ENCODE measurements around the gene INO80E.

The INO80E gene

DNA sequence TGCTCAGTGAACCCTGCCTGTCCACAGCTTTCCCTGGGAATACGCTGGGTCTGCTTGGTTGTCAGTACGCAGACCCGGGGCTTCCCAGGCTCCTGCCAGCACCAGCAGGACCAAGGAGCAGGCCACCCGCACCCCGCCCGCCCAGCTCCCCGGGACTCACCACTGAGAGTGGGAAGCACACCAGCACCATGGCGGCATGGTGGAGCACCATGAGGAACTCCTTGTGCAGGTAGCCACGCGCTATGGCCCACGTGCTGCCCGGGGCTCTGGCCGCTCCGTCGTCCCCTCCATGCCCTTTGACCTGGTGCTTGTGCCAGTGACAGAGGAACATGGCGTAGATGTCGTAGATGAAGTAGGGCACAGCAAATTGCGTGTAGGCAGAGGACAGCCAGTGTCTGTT is 30.4 kb downstream of the INO80E start:
- peak overlapping the region in 1 of 2 experiments; percentile 42 for H3K23ac ChIP-seq (ENCODE audit: low read length in 2 of 2)
- no peaks in the 10 kb centered on the region for H3K9me3 ChIP-seq (ENCODE audit: control insufficient read depth, low read length)
- no peak overlapping the region for H2BK120ac ChIP-seq (ENCODE audit: low read depth, low read length)
- no peak overlapping the region for H2AFZ ChIP-seq (ENCODE audit: low read depth, low read length)
- no peak overlapping the region for H3K27ac ChIP-seq (ENCODE audit: low read length, poor library complexity, severe bottlenecking)
- no peak overlapping the region for H3K4me2 ChIP-seq (ENCODE audit: low read length, poor library complexity, severe bottlenecking)
- no peaks in the 10 kb centered on the region for H3K36me3 ChIP-seq (ENCODE audit: control insufficient read depth in 1 of 2, insufficient read depth in 2 of 2, low read depth in 1 of 2, low read length in 2 of 2)
- H2BK15ac ChIP-seq (ENCODE audit: low read depth, poor library complexity, severe bottlenecking): no peak overlapping the region
- H3K4ac ChIP-seq (ENCODE audit: low read depth in 1 of 2, low read length in 2 of 2): no peak overlapping the region
- no peak overlapping the region for H4K8ac ChIP-seq (ENCODE audit: low read length)
- H4K91ac ChIP-seq (ENCODE audit: low read length): no peak overlapping the region
- no peaks in the 10 kb centered on the region for H3K79me1 ChIP-seq (replicated peaks; ENCODE audit: low read length, poor library complexity, severe bottlenecking)
- no peak overlapping the region for H2AK5ac ChIP-seq (ENCODE audit: low read length, severe bottlenecking)
- peaks cover 16% of the 10 kb centered on the region for H3K4me1 ChIP-seq (ENCODE audit: control insufficient read depth, insufficient read depth, low read depth, low read length)
- H2BK12ac ChIP-seq (ENCODE audit: low read length in 2 of 2): no peak overlapping the region
- no peak for DNase-seq
- H3K14ac ChIP-seq (ENCODE audit: low read length in 2 of 2): peak overlapping the region in 1 of 2 experiments; percentile 5
- WGBS: 88% methylated on average over 18 of the region's 18 CpGs
- no peak overlapping the region for H3K4me3 ChIP-seq (ENCODE audit: insufficient read depth in 1 of 2, low read depth in 1 of 2, low read length in 2 of 2)
- peaks cover 67 to 79% of the 10 kb centered on the region in 2 experiments for H3K27me3 ChIP-seq (ENCODE audit: control insufficient read depth in 1 of 2, insufficient read depth in 1 of 2, low read length in 2 of 2)
- no peak overlapping the region for H2BK5ac ChIP-seq (ENCODE audit: low read depth, low read length, poor library complexity, severe bottlenecking)
- no peak overlapping the region for H3K18ac ChIP-seq (ENCODE audit: low read depth in 1 of 2, low read length in 2 of 2)
- no peak overlapping the region for H3K9ac ChIP-seq (ENCODE audit: low read length)

GRCh38 chr16:30027588-30028437 is 31.8 kb downstream of the INO80E start:
- Histone ChIP-seq H4K8ac (ENCODE audit: low read length) (no peak overlapping the region), H2AK5ac (ENCODE audit: low read length, severe bottlenecking) (no peak overlapping the region), H3K4me1 (ENCODE audit: control insufficient read depth, insufficient read depth, low read depth, low read length) (peaks cover 12% of the 10 kb centered on the region), H2AFZ (ENCODE audit: low read depth, low read length) (no peak overlapping the region), H3K9me3 (ENCODE audit: control insufficient read depth, low read length) (no peaks in the 10 kb centered on the region), H3K4me2 (ENCODE audit: low read length, poor library complexity, severe bottlenecking) (no peak overlapping the region), H3K4me3 (ENCODE audit: insufficient read depth in 1 of 2, low read depth in 1 of 2, low read length in 2 of 2) (no peak overlapping the region), H3K9ac (ENCODE audit: low read length) (no peak overlapping the region), H4K91ac (ENCODE audit: low read length) (no peak overlapping the region), H3K4ac (ENCODE audit: low read depth in 1 of 2, low read length in 2 of 2) (no peak overlapping the region), H2BK5ac (ENCODE audit: low read depth, low read length, poor library complexity, severe bottlenecking) (no peak overlapping the region), H3K23ac (ENCODE audit: low read length in 2 of 2) (no peak overlapping the region), H2BK12ac (ENCODE audit: low read length in 2 of 2) (no peak overlapping the region), H3K27ac (ENCODE audit: low read length, poor library complexity, severe bottlenecking) (no peak overlapping the region), H3K14ac (ENCODE audit: low read length in 2 of 2) (no peak overlapping the region), H2BK120ac (ENCODE audit: low read depth, low read length) (no peak overlapping the region), H3K79me1 (replicated peaks; ENCODE audit: low read length, poor library complexity, severe bottlenecking) (no peaks in the 10 kb centered on the region), H3K27me3 (ENCODE audit: control insufficient read depth in 1 of 2, insufficient read depth in 1 of 2, low read length in 2 of 2) (peaks cover 80 to 88% of the 10 kb centered on the region in 2 experiments), H2BK15ac (ENCODE audit: low read depth, poor library complexity, severe bottlenecking) (no peak overlapping the region), H3K36me3 (ENCODE audit: control insufficient read depth in 1 of 2, insufficient read depth in 2 of 2, low read depth in 1 of 2, low read length in 2 of 2) (no peaks in the 10 kb centered on the region), H3K18ac (ENCODE audit: low read depth in 1 of 2, low read length in 2 of 2) (no peak overlapping the region)
- 58% methylated on average over 13 of the region's 13 CpGs for WGBS
- DNase-seq: no peak

DNA sequence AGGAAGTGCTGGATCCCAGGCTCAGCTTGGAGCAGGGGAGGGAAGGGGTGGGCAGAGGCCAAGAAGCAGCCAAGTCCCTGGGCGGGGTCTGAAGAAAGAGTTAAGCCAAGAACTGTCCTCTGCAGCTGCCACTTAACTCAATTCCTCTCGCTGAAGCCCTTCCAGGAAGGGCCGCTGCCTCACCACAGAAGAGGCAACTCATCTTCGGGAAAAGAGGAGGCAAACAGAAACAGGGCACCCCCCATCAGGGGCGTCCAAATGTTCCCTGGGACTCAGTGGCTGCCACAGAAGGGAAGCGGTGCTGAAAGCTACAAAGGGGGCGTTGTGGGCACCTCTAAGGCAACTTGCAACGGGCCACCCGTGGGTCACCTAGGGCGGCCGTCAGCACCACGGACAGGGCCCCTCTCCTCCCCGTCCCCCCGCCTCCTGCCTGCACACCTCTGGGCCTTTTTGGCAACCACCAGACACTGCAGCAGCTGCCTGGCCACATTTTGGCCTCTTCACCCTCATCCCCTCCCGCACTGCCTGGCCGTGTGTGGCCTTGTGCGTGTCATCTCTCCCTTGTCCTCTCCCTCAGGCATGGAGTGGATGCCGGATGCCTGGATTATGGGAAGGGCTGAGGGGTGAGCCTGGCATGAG is 32.5 kb downstream of the INO80E start:
- no peak overlapping the region for H2BK5ac ChIP-seq (ENCODE audit: low read depth, low read length, poor library complexity, severe bottlenecking)
- no peak overlapping the region for H2BK120ac ChIP-seq (ENCODE audit: low read depth, low read length)
- H4K91ac ChIP-seq (ENCODE audit: low read length): no peak overlapping the region
- peak; percentile 25 for DNase-seq
- no peak overlapping the region for H2AFZ ChIP-seq (ENCODE audit: low read depth, low read length)
- no peak overlapping the region for H3K14ac ChIP-seq (ENCODE audit: low read length in 2 of 2)
- H3K9ac ChIP-seq (ENCODE audit: low read length): no peak overlapping the region
- H3K79me1 ChIP-seq (replicated peaks; ENCODE audit: low read length, poor library complexity, severe bottlenecking): no peaks in the 10 kb centered on the region
- no peak overlapping the region for H3K18ac ChIP-seq (ENCODE audit: low read depth in 1 of 2, low read length in 2 of 2)
- no peak overlapping the region for H3K4me2 ChIP-seq (ENCODE audit: low read length, poor library complexity, severe bottlenecking)
- H3K4ac ChIP-seq (ENCODE audit: low read depth in 1 of 2, low read length in 2 of 2): no peak overlapping the region
- no peaks in the 10 kb centered on the region for H3K36me3 ChIP-seq (ENCODE audit: control insufficient read depth in 1 of 2, insufficient read depth in 2 of 2, low read depth in 1 of 2, low read length in 2 of 2)
- peaks cover 12% of the 10 kb centered on the region for H3K4me1 ChIP-seq (ENCODE audit: control insufficient read depth, insufficient read depth, low read depth, low read length)
- no peak overlapping the region for H4K8ac ChIP-seq (ENCODE audit: low read length)
- WGBS: 23% methylated on average over 18 of the region's 18 CpGs
- H3K27me3 ChIP-seq (ENCODE audit: control insufficient read depth in 1 of 2, insufficient read depth in 1 of 2, low read length in 2 of 2): peaks cover 84 to 85% of the 10 kb centered on the region in 2 experiments
- H2BK12ac ChIP-seq (ENCODE audit: low read length in 2 of 2): no peak overlapping the region
- no peak overlapping the region for H2AK5ac ChIP-seq (ENCODE audit: low read length, severe bottlenecking)
- no peak overlapping the region for H3K27ac ChIP-seq (ENCODE audit: low read length, poor library complexity, severe bottlenecking)
- no peaks in the 10 kb centered on the region for H3K9me3 ChIP-seq (ENCODE audit: control insufficient read depth, low read length)
- H2BK15ac ChIP-seq (ENCODE audit: low read depth, poor library complexity, severe bottlenecking): no peak overlapping the region
- no peak overlapping the region for H3K23ac ChIP-seq (ENCODE audit: low read length in 2 of 2)
- H3K4me3 ChIP-seq (ENCODE audit: insufficient read depth in 1 of 2, low read depth in 1 of 2, low read length in 2 of 2): no peak overlapping the region

DNA sequence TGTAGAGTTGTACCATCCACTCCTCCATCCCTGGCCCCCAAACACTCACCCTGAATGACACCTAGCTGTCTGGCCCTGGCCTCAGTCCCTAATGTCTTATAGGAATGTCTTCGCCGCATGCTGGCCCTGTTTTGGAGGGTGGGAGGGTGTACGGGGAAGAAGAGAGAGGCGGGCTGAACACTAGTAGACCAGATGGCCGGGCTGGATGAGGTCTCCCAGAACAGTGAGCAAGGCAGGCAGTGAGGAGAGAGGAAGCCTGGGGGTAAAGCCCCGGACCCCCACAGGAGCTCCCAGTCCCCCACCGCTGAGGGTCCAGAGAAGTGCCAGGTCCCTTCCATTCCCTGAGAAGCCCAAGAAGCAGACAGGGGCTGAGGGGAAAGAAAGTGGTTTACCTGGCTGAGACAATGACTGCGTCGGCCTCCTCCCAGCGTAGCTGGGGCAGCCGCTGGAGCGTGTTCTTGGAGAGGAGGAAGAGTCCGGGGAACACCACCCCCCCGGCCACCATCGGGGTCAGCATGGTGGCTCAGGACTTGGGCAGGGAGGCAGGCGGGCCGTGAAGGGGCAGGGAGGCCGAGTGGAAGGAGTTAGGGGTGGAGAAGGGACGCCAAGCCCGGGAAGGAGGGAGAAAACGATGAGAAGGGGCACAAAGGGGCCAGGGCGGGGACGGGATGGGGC is 34.1 kb downstream of the INO80E start:
- Histone ChIP-seq H3K4me2 (ENCODE audit: low read length, poor library complexity, severe bottlenecking) (no peak overlapping the region), H3K36me3 (ENCODE audit: control insufficient read depth in 1 of 2, insufficient read depth in 2 of 2, low read depth in 1 of 2, low read length in 2 of 2) (no peaks in the 10 kb centered on the region), H3K4ac (ENCODE audit: low read depth in 1 of 2, low read length in 2 of 2) (no peak overlapping the region), H2BK120ac (ENCODE audit: low read depth, low read length) (no peak overlapping the region), H4K91ac (ENCODE audit: low read length) (no peak overlapping the region), H3K9ac (ENCODE audit: low read length) (no peak overlapping the region), H3K14ac (ENCODE audit: low read length in 2 of 2) (no peak overlapping the region), H3K9me3 (ENCODE audit: control insufficient read depth, low read length) (no peaks in the 10 kb centered on the region), H2BK12ac (ENCODE audit: low read length in 2 of 2) (no peak overlapping the region), H2AFZ (ENCODE audit: low read depth, low read length) (no peak overlapping the region), H4K8ac (ENCODE audit: low read length) (no peak overlapping the region), H3K79me1 (replicated peaks; ENCODE audit: low read length, poor library complexity, severe bottlenecking) (no peaks in the 10 kb centered on the region), H2AK5ac (ENCODE audit: low read length, severe bottlenecking) (no peak overlapping the region), H2BK5ac (ENCODE audit: low read depth, low read length, poor library complexity, severe bottlenecking) (no peak overlapping the region), H3K23ac (ENCODE audit: low read length in 2 of 2) (no peak overlapping the region), H3K27ac (ENCODE audit: low read length, poor library complexity, severe bottlenecking) (no peak overlapping the region), H2BK15ac (ENCODE audit: low read depth, poor library complexity, severe bottlenecking) (no peak overlapping the region), H3K18ac (ENCODE audit: low read depth in 1 of 2, low read length in 2 of 2) (no peak overlapping the region), H3K4me3 (ENCODE audit: insufficient read depth in 1 of 2, low read depth in 1 of 2, low read length in 2 of 2) (no peak overlapping the region), H3K4me1 (ENCODE audit: control insufficient read depth, insufficient read depth, low read depth, low read length) (peaks cover 12% of the 10 kb centered on the region), H3K27me3 (ENCODE audit: control insufficient read depth in 1 of 2, insufficient read depth in 1 of 2, low read length in 2 of 2) (peaks cover 79 to 82% of the 10 kb centered on the region in 2 experiments)
- 37% methylated on average over 23 of the region's 23 CpGs for WGBS
- no peak for DNase-seq

All from mesenchymal stem cell (in vitro differentiated cells and primary cell).